ENCODE results near the gene SLC5A2. TPM values are rescaled to one million over a fixed set of nuclear protein-coding genes. Genes with fewer than 3 reads are reported as not detected.

Gene SLC5A2
- polyA plus RNA-seq, 3 donors: 0.04 TPM; not detected in 2

- no peak overlapping the region for H3K4me2 ChIP-seq (replicated peaks; ENCODE audit: extremely low read depth, low read length, poor library complexity, severe bottlenecking)
Measured at GRCh38 chr16:31464348-31464769, 18.6 kb upstream of the SLC5A2 start.

GRCh38 chr16:31464781-31465260 lies 18.1 kb upstream of the SLC5A2 start:
- peak overlapping the region in 2 of 7 donors; percentile 8 to 80 for H3K27ac Mint-ChIP-seq
- intact Hi-C loops (cut with micrococcal nuclease): no loop called here
- 99% methylated on average over 14 of the region's 17 CpGs for WGBS (ENCODE audit: insufficient coverage)
- H3K4me1 ChIP-seq (ENCODE audit: control insufficient read depth in 1 of 2, insufficient read depth in 2 of 2, low read length in 2 of 2): peaks cover 9 to 11% of the 10 kb centered on the region in 2 donors
- no peak for DNase-seq
- H3K36me3 Mint-ChIP-seq: peaks cover 45 to 60% of the 10 kb centered on the region in 2 donors
- no peak overlapping the region for H3K4me3 Mint-ChIP-seq
- TF ChIP-seq CTCF (IDR thresholded peaks at IDR 0.05): no peak
- no peaks in the 10 kb centered on the region for H3K9me3 ChIP-seq (replicated peaks in 1 of 2; ENCODE audit: control insufficient read depth in 1 of 2, insufficient read depth in 1 of 2, low read length in 2 of 2)
- peaks cover 11% of the 10 kb centered on the region for H3K79me2 ChIP-seq (ENCODE audit: insufficient read depth, low read length)
- H3K9me3 Mint-ChIP-seq: no peaks in the 10 kb centered on the region
- no peak overlapping the region for H3K9ac ChIP-seq (ENCODE audit: insufficient read depth, low read length, poor library complexity, severe bottlenecking)
- H3K27me3 Mint-ChIP-seq (ENCODE audit: low read depth in 3 of 3): peaks cover 0 to 4% (median 2%) of the 10 kb centered on the region in 3 donors
- peaks cover 34 to 60% of the 10 kb centered on the region in 2 donors for H3K36me3 ChIP-seq (replicated peaks in 1 of 2; ENCODE audit: control insufficient read depth in 1 of 2, insufficient read depth in 2 of 2, low read length in 2 of 2)
- no peak overlapping the region for H2AFZ ChIP-seq (ENCODE audit: insufficient read depth, low read depth, low read length, poor library complexity, severe bottlenecking)
- peaks cover 30% of the 10 kb centered on the region for H3K4me1 Mint-ChIP-seq
- H3K4me3 ChIP-seq (replicated peaks in 1 of 3; ENCODE audit: low read depth in 2 of 3, low read length in 3 of 3): no peak overlapping the region
- peaks cover 11% of the 10 kb centered on the region for H4K20me1 ChIP-seq (ENCODE audit: insufficient read depth, low read length)
- H3K4me2 ChIP-seq (replicated peaks; ENCODE audit: extremely low read depth, low read length, poor library complexity, severe bottlenecking): no peak overlapping the region
- no peaks in the 10 kb centered on the region for H3K27me3 ChIP-seq (ENCODE audit: control insufficient read depth in 2 of 2, insufficient read depth in 2 of 2, low read length in 2 of 2)
- no peak overlapping the region for H3K27ac ChIP-seq (ENCODE audit: low read depth in 1 of 2, low read length in 2 of 2)

More at GRCh38 chr16:31464348-31464769, 18.6 kb upstream of the SLC5A2 start:
- Mint-ChIP-seq H3K36me3 (peaks cover 45 to 60% of the 10 kb centered on the region in 2 donors), H3K4me1 (peaks cover 30% of the 10 kb centered on the region), H3K27me3 (ENCODE audit: low read depth in 3 of 3) (peaks cover 0 to 4% (median 2%) of the 10 kb centered on the region in 3 donors), H3K4me3 (no peak overlapping the region), H3K9me3 (no peaks in the 10 kb centered on the region), H3K27ac (peak overlapping the region in 1 of 7 donors; percentile 71)
- H4K20me1 ChIP-seq (ENCODE audit: insufficient read depth, low read length): peaks cover 11% of the 10 kb centered on the region
- WGBS (ENCODE audit: insufficient coverage): 98% methylated on average over 36 of the region's 36 CpGs
- peaks cover 9 to 12% of the 10 kb centered on the region in 2 donors for H3K4me1 ChIP-seq (ENCODE audit: control insufficient read depth in 1 of 2, insufficient read depth in 2 of 2, low read length in 2 of 2)
- peaks cover 11% of the 10 kb centered on the region for H3K79me2 ChIP-seq (ENCODE audit: insufficient read depth, low read length)
- no peak overlapping the region for H3K9ac ChIP-seq (ENCODE audit: insufficient read depth, low read length, poor library complexity, severe bottlenecking)
- TF ChIP-seq CTCF (IDR thresholded peaks at IDR 0.05): no peak
- H3K36me3 ChIP-seq (replicated peaks in 1 of 2; ENCODE audit: control insufficient read depth in 1 of 2, insufficient read depth in 2 of 2, low read length in 2 of 2): peaks cover 34 to 60% of the 10 kb centered on the region in 2 donors
- intact Hi-C loops (cut with micrococcal nuclease): no loop called here
- H3K27ac ChIP-seq (ENCODE audit: low read depth in 1 of 2, low read length in 2 of 2): no peak overlapping the region
- H2AFZ ChIP-seq (ENCODE audit: insufficient read depth, low read depth, low read length, poor library complexity, severe bottlenecking): no peak overlapping the region
- H3K4me3 ChIP-seq (replicated peaks in 1 of 3; ENCODE audit: low read depth in 2 of 3, low read length in 3 of 3): no peak overlapping the region
- no peaks in the 10 kb centered on the region for H3K9me3 ChIP-seq (replicated peaks in 1 of 2; ENCODE audit: control insufficient read depth in 1 of 2, insufficient read depth in 1 of 2, low read length in 2 of 2)
- DNase-seq: no peak
- H3K27me3 ChIP-seq (ENCODE audit: control insufficient read depth in 2 of 2, insufficient read depth in 2 of 2, low read length in 2 of 2): no peaks in the 10 kb centered on the region

All from CD14-positive monocyte (primary cell).